Activated naive CD4-positive, alpha-beta T cell treated with anti-CD3 and anti-CD28 coated beads, Interleukin-2, amount 10 ng/mL, durations not matched to agents 7 days and 5 days (primary cell): ENCODE results near the gene NANOG.
"Not testable (repeated sequence)": the region's sequence is repeated elsewhere in the genome, so short reads cannot be mapped to it uniquely, and the experiment has no call there.

ENCODE experiments used
- CTCF ChIA-PET: fragments of 350-600 bp; sonication (Branson Sonifier 250); formaldehyde crosslinking; loops from one replicate; lab custom pipeline; 2021; ENCODE audit warnings: antibody characterized with exemption; lab: Charles Lee
- DNase-seq: peaks from one replicate; pipeline ENCODE4 v3.0.0-alpha.2; 2020
- H3K27ac Mint-ChIP-seq: one replicate; pipeline ENCODE4 v1.8.0; 2021; ENCODE audit warnings: mild to moderate bottlenecking, moderate library complexity, mixed read lengths
- H3K27me3 Mint-ChIP-seq: one replicate; pipeline ENCODE4 v1.8.0; 2021; ENCODE audit warnings: mild to moderate bottlenecking, mixed read lengths
- H3K36me3 Mint-ChIP-seq: one replicate; pipeline ENCODE4 v1.8.0; 2021; ENCODE audit warnings: mixed read lengths
- H3K4me1 Mint-ChIP-seq: one replicate; pipeline ENCODE4 v1.8.0; 2021; ENCODE audit warnings: mixed read lengths
- H3K4me3 Mint-ChIP-seq: one replicate; pipeline ENCODE4 v1.8.0; 2021; ENCODE audit warnings: mild to moderate bottlenecking, moderate library complexity, mixed read lengths
- H3K9me3 Mint-ChIP-seq: one replicate; pipeline ENCODE4 v1.8.0; 2021; ENCODE audit warnings: mixed read lengths

NANOG gene

DNA sequence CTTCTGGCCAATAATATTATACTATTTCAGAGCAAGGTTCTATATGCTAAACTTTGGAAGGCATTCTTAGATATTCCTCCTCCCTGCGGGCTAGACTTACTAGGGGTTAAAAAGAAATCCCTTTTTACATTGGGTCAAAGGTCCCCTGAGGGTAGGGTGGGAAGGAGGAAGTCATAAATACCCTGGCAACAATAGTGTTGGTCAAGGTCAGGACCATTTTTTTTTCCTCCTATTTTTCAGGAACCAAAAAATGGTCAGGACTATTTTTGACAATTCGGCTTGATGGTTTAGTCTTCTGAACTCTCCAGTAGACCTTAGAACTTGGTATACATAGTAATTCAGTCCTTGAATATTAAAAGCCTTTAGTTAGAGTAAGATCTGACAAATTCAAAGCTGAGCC, 4.5 kb upstream of the NANOG start:
- H3K36me3 Mint-ChIP-seq, result no peaks in the 10 kb centered on the region
- CTCF ChIA-PET, result no interaction called here
- DNase-seq, result no peak
- peaks cover 5% of the 10 kb centered on the region for H3K27me3 Mint-ChIP-seq
- no peaks in the 10 kb centered on the region for H3K4me1 Mint-ChIP-seq
- no peak overlapping the region for H3K4me3 Mint-ChIP-seq
- no peak overlapping the region for H3K27ac Mint-ChIP-seq
- no peaks in the 10 kb centered on the region for H3K9me3 Mint-ChIP-seq

DNA sequence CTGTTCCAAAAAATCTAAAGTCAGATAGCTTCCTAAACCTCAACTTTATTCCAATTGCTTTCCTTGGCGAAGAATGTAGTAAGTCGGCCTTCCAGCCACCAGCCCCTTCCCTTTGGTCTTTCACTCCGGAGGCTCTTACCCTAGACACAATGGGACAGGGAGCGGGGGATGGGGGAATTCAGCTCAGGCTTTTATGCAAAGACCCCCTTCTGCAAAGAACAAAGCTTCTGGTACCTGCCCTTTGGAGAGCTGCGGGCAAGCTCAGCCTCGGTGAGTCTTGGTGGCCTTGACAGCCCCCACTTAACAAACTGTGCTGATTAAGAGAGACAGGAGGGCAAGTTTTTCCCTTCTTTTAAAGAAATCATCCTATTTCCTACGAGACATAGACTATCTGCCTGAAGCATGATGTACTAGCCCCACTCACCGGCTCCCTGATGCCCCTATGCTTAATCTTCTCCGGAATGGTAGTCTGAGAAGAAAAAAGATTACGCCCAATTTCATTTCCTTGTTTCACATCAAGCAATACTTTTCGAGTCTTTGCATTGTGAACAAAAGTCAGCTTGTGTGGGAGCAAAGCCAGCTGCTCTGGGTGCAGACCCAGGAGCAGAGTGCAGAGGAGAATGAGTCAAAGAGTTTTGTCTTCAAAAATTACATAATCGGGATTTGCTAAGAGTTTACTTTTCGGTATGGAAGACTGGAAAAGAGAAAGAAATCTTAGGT, 1.5 kb upstream of the NANOG start:
- no peaks in the 10 kb centered on the region for H3K9me3 Mint-ChIP-seq
- H3K4me1 Mint-ChIP-seq, result no peaks in the 10 kb centered on the region
- H3K4me3 Mint-ChIP-seq, result no peak overlapping the region
- CTCF ChIA-PET, result no interaction called here
- H3K27me3 Mint-ChIP-seq, result peaks cover 9% of the 10 kb centered on the region
- H3K36me3 Mint-ChIP-seq, result no peaks in the 10 kb centered on the region
- DNase-seq, result no peak
- no peak overlapping the region for H3K27ac Mint-ChIP-seq

- H3K4me3 Mint-ChIP-seq, result no peak overlapping the region
- no peaks in the 10 kb centered on the region for H3K4me1 Mint-ChIP-seq
- CTCF ChIA-PET, result no interaction called here
- no peaks in the 10 kb centered on the region for H3K36me3 Mint-ChIP-seq
- no peaks in the 10 kb centered on the region for H3K9me3 Mint-ChIP-seq
- no peak for DNase-seq
- H3K27ac Mint-ChIP-seq, result no peak overlapping the region
- H3K27me3 Mint-ChIP-seq, result peaks cover 9% of the 10 kb centered on the region
Observed at GRCh38 chr12:7788294-7788660, 925 bp upstream of the NANOG start.

DNA sequence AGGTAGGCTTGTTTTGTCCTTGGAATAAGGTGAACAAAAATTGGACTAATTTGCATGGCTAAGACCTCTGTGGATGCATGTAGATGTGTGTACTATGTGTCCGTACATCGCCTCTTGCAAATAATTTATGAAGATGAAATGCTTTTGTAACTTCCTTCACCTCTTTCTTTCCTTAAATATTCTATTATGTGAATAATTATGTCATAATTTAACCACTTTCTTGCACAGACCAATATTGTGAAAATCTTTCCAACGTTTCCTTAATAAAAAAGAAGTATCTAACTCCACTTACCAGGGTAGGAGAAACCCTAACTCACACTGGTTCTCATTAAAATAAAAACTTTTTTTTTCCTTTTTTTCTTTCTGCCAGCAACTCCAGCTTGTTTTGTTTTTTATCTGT, 4.0 kb downstream of the NANOG start:
- H3K36me3 Mint-ChIP-seq, result no peaks in the 10 kb centered on the region
- H3K27ac Mint-ChIP-seq, result no peak overlapping the region
- no peaks in the 10 kb centered on the region for H3K4me1 Mint-ChIP-seq
- CTCF ChIA-PET, result no interaction called here
- peaks cover 9% of the 10 kb centered on the region for H3K27me3 Mint-ChIP-seq
- DNase-seq, result no peak
- H3K4me3 Mint-ChIP-seq, result no peak overlapping the region
- no peaks in the 10 kb centered on the region for H3K9me3 Mint-ChIP-seq

DNA sequence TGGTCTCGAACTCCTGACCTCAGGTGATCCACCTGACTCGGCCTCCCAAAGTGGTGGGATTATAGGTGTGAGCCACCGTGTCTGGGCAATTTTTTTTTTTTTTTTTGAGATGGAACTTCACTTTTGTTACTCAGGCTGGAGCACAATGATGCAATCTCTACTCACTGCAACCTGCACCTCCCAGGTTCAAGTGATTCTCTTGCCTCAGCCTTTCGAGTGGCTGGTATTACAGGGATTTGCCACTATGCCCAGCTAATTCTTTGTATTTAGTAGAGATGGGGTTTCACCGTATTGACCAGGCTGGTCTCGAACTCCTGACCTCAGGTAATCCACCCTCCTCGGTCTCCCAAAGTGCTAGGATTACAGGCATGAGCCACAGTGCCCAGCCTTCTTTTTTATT, 8.1 kb downstream of the NANOG start:
- DNase-seq, H3K27me3 Mint-ChIP-seq, H3K4me3 Mint-ChIP-seq, H3K27ac Mint-ChIP-seq, H3K9me3 Mint-ChIP-seq, H3K36me3 Mint-ChIP-seq, CTCF ChIA-PET, H3K4me1 Mint-ChIP-seq: not testable (repeated sequence)

DNA sequence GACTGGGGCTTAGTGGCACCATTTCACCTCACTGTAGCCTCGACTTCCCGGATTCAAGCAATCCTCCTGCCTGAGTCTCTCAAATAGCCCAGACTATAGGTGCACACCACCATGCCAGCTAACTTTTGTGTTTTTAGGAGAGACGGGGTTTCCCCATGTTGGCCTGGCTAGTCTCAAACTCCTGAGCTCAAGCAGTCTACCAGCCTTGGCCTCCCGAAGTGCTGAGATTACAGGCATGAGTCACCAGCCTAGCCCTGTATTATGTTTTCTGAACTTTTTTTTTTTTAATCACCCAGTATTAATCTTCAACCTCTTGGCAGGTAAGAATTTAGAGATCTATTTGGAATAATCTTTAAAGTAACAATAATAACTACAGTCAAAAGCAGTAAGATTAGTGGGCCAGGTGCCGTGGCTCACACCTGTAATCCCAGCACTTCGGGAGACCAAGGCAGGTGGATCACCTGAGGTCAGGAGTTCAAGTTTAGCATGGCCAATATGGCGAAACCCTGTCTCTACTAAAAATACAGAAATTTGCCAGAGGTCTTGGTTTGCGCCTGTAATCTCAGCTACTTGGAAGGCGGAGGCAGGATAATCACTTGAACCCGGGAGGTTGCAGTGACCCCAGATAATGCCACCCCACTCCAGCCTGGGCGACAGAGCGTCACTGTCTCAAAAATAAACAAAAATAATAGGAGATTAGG, 8.6 kb downstream of the NANOG start:
- CTCF ChIA-PET, result no interaction called here
- H3K27me3 Mint-ChIP-seq, result peaks cover 7% of the 10 kb centered on the region
- H3K9me3 Mint-ChIP-seq, result no peaks in the 10 kb centered on the region
- no peak overlapping the region for H3K4me3 Mint-ChIP-seq
- H3K4me1 Mint-ChIP-seq, result no peaks in the 10 kb centered on the region
- DNase-seq, result no peak
- H3K36me3 Mint-ChIP-seq, result no peaks in the 10 kb centered on the region
- H3K27ac Mint-ChIP-seq, result no peak overlapping the region

- H3K27ac Mint-ChIP-seq, H3K27me3 Mint-ChIP-seq, H3K4me3 Mint-ChIP-seq, H3K4me1 Mint-ChIP-seq, H3K9me3 Mint-ChIP-seq, CTCF ChIA-PET, DNase-seq, H3K36me3 Mint-ChIP-seq: not testable (repeated sequence)
Observed at GRCh38 chr12:7798750-7799308, 9.6 kb downstream of the NANOG start.

DNA sequence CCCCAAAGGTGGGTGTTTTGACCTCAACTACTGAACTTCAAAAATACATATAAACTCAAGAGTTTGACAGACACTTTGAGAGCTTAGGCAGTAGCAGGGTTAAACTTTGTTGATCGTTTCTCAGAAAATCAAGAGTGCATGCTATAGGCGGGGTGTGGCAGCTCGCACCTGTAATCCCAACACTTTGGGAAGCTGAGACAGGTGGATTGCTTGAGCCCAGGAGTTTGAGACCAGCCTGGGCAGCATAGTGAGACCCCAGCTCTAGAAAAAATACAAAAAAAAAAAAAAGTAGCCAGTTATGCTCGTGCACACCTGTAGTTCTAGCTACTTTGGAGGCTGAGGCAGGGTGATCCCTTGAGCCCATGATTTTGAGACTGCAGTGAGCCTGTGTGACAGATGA, 12.3 kb downstream of the NANOG start:
- H3K4me1 Mint-ChIP-seq, result no peaks in the 10 kb centered on the region

GRCh38 chr12:7806319-7806718, 17.1 kb downstream of the NANOG start:
- DNase-seq, H3K27ac Mint-ChIP-seq, H3K27me3 Mint-ChIP-seq, H3K4me1 Mint-ChIP-seq, H3K36me3 Mint-ChIP-seq, H3K4me3 Mint-ChIP-seq, H3K9me3 Mint-ChIP-seq: not testable (repeated sequence)
- CTCF ChIA-PET, result interaction anchor here (0.7 to 4.6 kb wide), 6 partner anchors 121 to 201 kb away, joined by 3 to 37 read pairs (median 4); no protein-coding TSS in a partner anchor

More for the DNA sequence above, 12.3 kb downstream of the NANOG start:
- no peaks in the 10 kb centered on the region for H3K9me3 Mint-ChIP-seq
- no peak overlapping the region for H3K4me3 Mint-ChIP-seq
- H3K36me3 Mint-ChIP-seq, result no peaks in the 10 kb centered on the region
- no peak for DNase-seq
- CTCF ChIA-PET, result interaction anchor here (0.6 kb wide), 1 partner anchor 108 kb away, joined by 3 read pairs; no protein-coding TSS in a partner anchor
- peaks cover 3% of the 10 kb centered on the region for H3K27me3 Mint-ChIP-seq
- H3K27ac Mint-ChIP-seq, result no peak overlapping the region

- Mint-ChIP-seq H3K4me3 (no peak overlapping the region), H3K36me3 (no peaks in the 10 kb centered on the region), H3K4me1 (no peaks in the 10 kb centered on the region), H3K9me3 (no peaks in the 10 kb centered on the region), H3K27ac (no peak overlapping the region), H3K27me3 (peaks cover 5% of the 10 kb centered on the region)
- peak; percentile 72 for DNase-seq
- CTCF ChIA-PET, result interaction anchor here (0.7 to 4.6 kb wide), 9 partner anchors 10 to 453 kb away, joined by 3 to 37 read pairs (median 3); no protein-coding TSS in a partner anchor
Observed at GRCh38 chr12:7806863-7807487, 17.8 kb downstream of the NANOG start.

- CTCF ChIA-PET, H3K9me3 Mint-ChIP-seq, DNase-seq, H3K27ac Mint-ChIP-seq, H3K36me3 Mint-ChIP-seq, H3K4me3 Mint-ChIP-seq, H3K4me1 Mint-ChIP-seq: not testable (repeated sequence)
- peaks cover 12% of the 10 kb centered on the region for H3K27me3 Mint-ChIP-seq
Observed at GRCh38 chr12:7825754-7826153, 36.6 kb downstream of the NANOG start.

DNA sequence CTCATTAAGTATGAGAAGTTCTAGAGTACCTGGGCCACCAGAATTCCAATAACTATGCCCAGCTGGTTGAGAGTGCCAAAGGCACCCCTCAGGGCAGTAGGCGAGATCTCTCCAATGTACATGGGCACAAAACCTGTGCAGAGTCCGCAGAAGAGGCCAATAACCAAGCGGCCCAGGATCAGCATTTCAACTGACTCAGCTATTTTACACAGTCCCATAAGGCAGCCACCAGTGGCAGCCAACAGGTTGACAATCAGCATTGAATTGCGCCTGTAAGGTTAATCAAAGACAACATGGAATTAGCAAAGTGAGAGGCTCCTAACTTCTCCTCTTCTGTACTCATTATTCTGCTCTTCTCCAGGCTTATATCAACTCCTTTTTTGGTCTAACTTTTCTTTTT, 40.5 kb downstream of the NANOG start:
- H3K4me3 Mint-ChIP-seq, H3K9me3 Mint-ChIP-seq, H3K36me3 Mint-ChIP-seq, H3K4me1 Mint-ChIP-seq, DNase-seq, CTCF ChIA-PET, H3K27ac Mint-ChIP-seq: not testable (repeated sequence)
- peaks cover 22% of the 10 kb centered on the region for H3K27me3 Mint-ChIP-seq

DNA sequence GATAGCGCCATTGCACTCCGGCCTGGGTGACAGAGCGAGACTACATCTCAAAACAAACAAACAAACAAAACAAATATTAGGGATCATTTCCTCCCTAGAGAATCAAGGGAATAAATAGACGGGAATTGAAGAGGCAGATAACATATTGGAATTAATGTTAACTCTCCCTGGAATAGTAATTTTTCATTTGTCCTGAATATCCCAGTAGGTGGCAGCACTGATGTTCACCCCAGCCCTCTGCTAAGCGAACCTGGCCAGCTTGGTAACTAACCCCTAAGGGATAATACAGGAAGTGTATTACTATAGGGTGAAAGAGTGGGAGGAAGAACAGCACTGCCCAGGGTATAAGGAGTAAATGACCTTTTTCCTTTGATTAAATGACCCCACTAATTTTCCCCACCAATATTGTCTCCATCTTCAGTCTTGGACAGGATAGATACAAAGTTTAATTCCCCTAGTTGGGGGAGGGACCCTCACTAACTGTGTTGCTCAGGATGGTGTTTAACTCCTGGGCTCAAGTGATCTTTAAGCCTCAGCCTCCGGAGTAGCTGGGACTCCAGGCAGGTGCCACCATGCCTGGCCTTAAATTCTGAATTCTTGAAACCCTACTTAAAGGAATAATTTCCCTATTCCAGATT, 43.0 kb downstream of the NANOG start:
- Mint-ChIP-seq H3K36me3 (no peaks in the 10 kb centered on the region), H3K4me1 (no peaks in the 10 kb centered on the region), H3K4me3 (no peak overlapping the region), H3K9me3 (no peaks in the 10 kb centered on the region), H3K27me3 (peaks cover 19% of the 10 kb centered on the region), H3K27ac (no peak overlapping the region)
- peak; percentile 37 for DNase-seq
- CTCF ChIA-PET, result interaction anchor here (0.9 to 1.0 kb wide), 2 partner anchors 162 to 163 kb away, joined by 3 to 4 read pairs; no protein-coding TSS in a partner anchor

DNA sequence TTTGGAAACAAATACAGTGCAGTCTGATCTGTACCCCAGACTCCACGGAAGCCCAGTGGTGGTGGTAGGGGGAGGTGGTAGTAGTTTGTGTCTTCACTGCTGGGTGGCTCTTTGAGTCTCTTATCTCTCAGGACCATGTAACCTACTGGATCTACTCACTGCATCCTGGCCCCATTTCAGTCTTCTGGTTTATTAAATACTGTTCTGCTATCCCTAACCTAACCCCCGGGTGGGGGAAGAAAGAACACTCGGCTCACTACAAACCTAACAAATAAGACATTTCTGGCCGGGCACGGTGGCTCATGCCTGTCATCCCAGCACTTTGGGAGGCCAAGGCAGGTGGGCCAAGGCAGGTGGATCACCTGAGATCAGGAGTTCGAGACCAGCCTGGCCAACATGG, 44.0 kb downstream of the NANOG start:
- H3K9me3 Mint-ChIP-seq, H3K4me3 Mint-ChIP-seq, DNase-seq, H3K4me1 Mint-ChIP-seq, H3K27ac Mint-ChIP-seq, CTCF ChIA-PET, H3K36me3 Mint-ChIP-seq: not testable (repeated sequence)
- peaks cover 19% of the 10 kb centered on the region for H3K27me3 Mint-ChIP-seq
